ENCODE data around the gene RAD51AP1. TPM values are rescaled to one million over a fixed set of nuclear protein-coding genes. Genes with fewer than 3 reads are reported as not detected.

Gene RAD51AP1
- total and polyA plus RNA-seq, 10 donors: 3.6 to 10.9 (median 5.1) TPM

- TF ChIP-seq CTCF (IDR thresholded peaks at IDR 0.05 in 8 of 11, conservative IDR thresholded peaks at IDR 0.05 in 3 of 11) (no peak), POLR2AphosphoS5 (IDR thresholded peaks at IDR 0.05) (no peak), POLR2A (IDR thresholded peaks at IDR 0.05) (no peak)
These were observed 6.5 kb downstream of the RAD51AP1 start for GRCh38 chr12:4545195-4545594.

GRCh38 chr12:4552191-4552590 lies 13.5 kb downstream of the RAD51AP1 start:
- intact Hi-C loops (cut with DNase I; ENCODE audit: low total_unique reads): no loop called here
- Histone ChIP-seq H3K4me3 (no peak overlapping the region), H3K36me3 (peaks cover 0 to 72% (median 0%) of the 10 kb centered on the region in 6 donors), H3K4me1 (no peaks in the 10 kb centered on the region), H3K27ac (no peak overlapping the region), H3K9me3 (no peaks in the 10 kb centered on the region), H3K27me3 (replicated peaks in 1 of 7) (no peaks in the 10 kb centered on the region)
- 78 to 93% (median 91%) methylated on average over 1 of the region's 1 CpG for WGBS, 5 donors
- TF ChIP-seq CTCF (IDR thresholded peaks at IDR 0.05 in 8 of 11, conservative IDR thresholded peaks at IDR 0.05 in 3 of 11) (no peak), POLR2AphosphoS5 (IDR thresholded peaks at IDR 0.05) (no peak)
- DNase-seq: no peak

More at GRCh38 chr12:4545195-4545594, 6.5 kb downstream of the RAD51AP1 start:
- H3K27me3 ChIP-seq (replicated peaks in 1 of 7): no peaks in the 10 kb centered on the region
- no peaks in the 10 kb centered on the region for H3K9me3 ChIP-seq
- 61 to 78% (median 70%) methylated on average over 1 of the region's 1 CpG for WGBS, 5 donors
- peaks cover 0 to 8% (median under 1%) of the 10 kb centered on the region in 6 donors for H3K4me1 ChIP-seq
- no peak for DNase-seq
- intact Hi-C loops (cut with DNase I; ENCODE audit: low total_unique reads): no loop called here
- no peak overlapping the region for H3K27ac ChIP-seq
- peaks cover 0 to 71% (median 0%) of the 10 kb centered on the region in 6 donors for H3K36me3 ChIP-seq
- no peak overlapping the region for H3K4me3 ChIP-seq

- WGBS, 5 donors: 94 to 96% (median 95%) methylated on average over 4 of the region's 4 CpGs
These were observed 15.3 kb downstream of the RAD51AP1 start for GRCh38 chr12:4553943-4554342.

GRCh38 chr12:4555804-4556203 lies 17.1 kb downstream of the RAD51AP1 start:
- TF ChIP-seq POLR2AphosphoS5 (IDR thresholded peaks at IDR 0.05) (no peak), CTCF (IDR thresholded peaks at IDR 0.05 in 8 of 11, conservative IDR thresholded peaks at IDR 0.05 in 3 of 11) (no peak), POLR2A (IDR thresholded peaks at IDR 0.05) (no peak)
- Histone ChIP-seq H3K36me3 (peaks cover 0 to 44% (median 0%) of the 10 kb centered on the region in 6 donors), H3K9me3 (no peaks in the 10 kb centered on the region), H3K4me1 (no peaks in the 10 kb centered on the region), H3K27ac (no peak overlapping the region), H3K4me3 (no peak overlapping the region), H3K27me3 (replicated peaks in 1 of 7) (no peaks in the 10 kb centered on the region)
- intact Hi-C loops (cut with DNase I; ENCODE audit: low total_unique reads): no loop called here
- WGBS, 5 donors: 75 to 91% (median 85%) methylated on average over 2 of the region's 2 CpGs
- DNase-seq: no peak

More at GRCh38 chr12:4553943-4554342, 15.3 kb downstream of the RAD51AP1 start:
- no peak for DNase-seq
- Histone ChIP-seq H3K9me3 (no peaks in the 10 kb centered on the region), H3K4me1 (no peaks in the 10 kb centered on the region), H3K27me3 (replicated peaks in 1 of 7) (no peaks in the 10 kb centered on the region), H3K4me3 (no peak overlapping the region), H3K27ac (no peak overlapping the region), H3K36me3 (peaks cover 0 to 62% (median 0%) of the 10 kb centered on the region in 6 donors)
- intact Hi-C loops (cut with DNase I; ENCODE audit: low total_unique reads): no loop called here
- no peak for TF ChIP-seq POLR2A (IDR thresholded peaks at IDR 0.05)
- TF ChIP-seq CTCF (IDR thresholded peaks at IDR 0.05 in 8 of 11, conservative IDR thresholded peaks at IDR 0.05 in 3 of 11): no peak
- TF ChIP-seq POLR2AphosphoS5 (IDR thresholded peaks at IDR 0.05): no peak
